HCT116 (cell line): ENCODE measurements around the gene THAP8. TPM values are rescaled to one million over a fixed set of nuclear protein-coding genes. Genes with fewer than 3 reads are reported as not detected.
A peak's percentile ranks its signal among the peaks of the same experiment; 100 is the strongest.

Experiments
- ATAC-seq: fragments of 200-7000 bp; cut with Tn5 transposase; 2 replicates; pipeline ENCODE4 v1.9.1; 2020; ENCODE audit warnings: mild to moderate bottlenecking, moderate library complexity
- BruUV-seq: library from RNA; stranded (reverse); fragments of 400-500 nt; replicated peaks from 2 replicates; lab custom pipeline; 2021; lab: Mats Ljungman, UMichigan
- CTCF ChIA-PET: fragments of 300-600 bp; sonication (Branson Sonifier 250); formaldehyde crosslinking; loops from one replicate; lab custom pipeline; 2021; ENCODE audit warnings: antibody characterized with exemption; lab: Charles Lee
- POLR2A ChIA-PET: fragments of 300-600, 350-600 bp; sonication (Branson Sonifier 250); formaldehyde crosslinking; loops from one replicate; lab custom pipeline; 2021; ENCODE audit warnings: antibody characterized with exemption; lab: Charles Lee
- RAD21 ChIA-PET, 2 experiments: fragments of 300-600 bp; sonication (Branson Sonifier 250); formaldehyde crosslinking; loops; one replicate each; lab custom pipeline; 2023; ENCODE audit warnings: low total read pairs in 2 of 2; ENCODE audit not compliant: uncharacterized antibody in 2 of 2, unreplicated experiment in 2 of 2, low non-redundant PET in 1 of 2; lab: Charles Lee
- DNase-seq: peaks from one replicate; pipeline ENCODE4 v3.0.0-alpha.2; 2010; ENCODE audit warnings: low read depth, low spot score
- H2AFZ ChIP-seq: fragments of 200-600 bp; shearing (Covaris generic), sonication (generic); 2 replicates; pipeline ENCODE4 v1.6.1; 2017; ENCODE audit warnings: low read depth, mixed run types, mixed read lengths, antibody characterized with exemption, low read length; ENCODE audit not compliant: poor library complexity, severe bottlenecking
- H3K27ac ChIP-seq: 2 replicates; pipeline ENCODE4 v1.5.1; 2012; ENCODE audit warnings: low read depth, low read length
- H3K27me3 ChIP-seq: fragments of 200-600 bp; sonication (generic); 2 replicates; pipeline ENCODE4 v1.6.1; 2016; ENCODE audit warnings: mixed run types, low read length, mixed read lengths; ENCODE audit not compliant: insufficient read depth
- H3K36me3 ChIP-seq, 2 experiments: fragments of 200-500 bp in 1 of 2; fragments of 200-600 bp in 1 of 2; sonication (Bioruptor generic) in 1 of 2; sonication (generic) in 1 of 2; 2 replicates each; pipeline versions ENCODE4 v1.5.1 to v1.6.1; 2014 to 2016; ENCODE audit warnings: low read length in 2 of 2, inconsistent platforms in 1 of 2, mixed read lengths in 1 of 2, mixed run types in 1 of 2; ENCODE audit not compliant: insufficient read depth in 2 of 2, control insufficient read depth in 1 of 2
- H3K4me1 ChIP-seq, 2 experiments: fragments of 200-600 bp in 1 of 2; sonication (generic) in 1 of 2; 2 replicates each; pipeline versions ENCODE4 v1.5.1 to v1.6.1; 2012 to 2017; ENCODE audit warnings: low read length in 2 of 2, inconsistent platforms in 1 of 2, mild to moderate bottlenecking in 1 of 2, mixed read lengths in 1 of 2, mixed run types in 1 of 2, moderate library complexity in 1 of 2; ENCODE audit not compliant: insufficient read depth in 2 of 2, control insufficient read depth in 1 of 2
- H3K4me2 ChIP-seq: fragments of 200-600 bp; sonication (generic); 2 replicates; pipeline ENCODE4 v1.6.1; 2017; ENCODE audit warnings: mixed run types, low read length, mixed read lengths
- H3K4me3 ChIP-seq, 2 experiments: fragments of 200-600 bp in 1 of 2; sonication (generic) in 1 of 2; replicated peaks in 1 of 2; 2 replicates each; pipeline ENCODE4 v1.5.1; 2011 to 2016; ENCODE audit warnings: low read length in 2 of 2, control low read depth in 1 of 2, low read depth in 1 of 2, mild to moderate bottlenecking in 1 of 2, mixed read lengths in 1 of 2, mixed run types in 1 of 2
- H3K79me2 ChIP-seq: fragments of 200-600 bp; sonication (generic); 2 replicates; pipeline ENCODE4 v1.6.1; 2017; ENCODE audit warnings: mild to moderate bottlenecking, mixed run types, low read length, moderate library complexity, mixed read lengths; ENCODE audit not compliant: insufficient read depth
- H3K9ac ChIP-seq: fragments of 200-600 bp; sonication (generic); 2 replicates; pipeline ENCODE4 v1.6.1; 2016; ENCODE audit warnings: low read length, mixed read lengths
- H3K9me2 ChIP-seq: fragments of 200-600 bp; sonication (generic), shearing (Covaris generic); 2 replicates; pipeline ENCODE4 v1.6.1; 2017; ENCODE audit warnings: mixed run types, mild to moderate bottlenecking, moderate library complexity; ENCODE audit not compliant: insufficient read depth
- H3K9me3 ChIP-seq, 2 experiments: fragments of 200-500 bp in 1 of 2; fragments of 200-600 bp in 1 of 2; sonication (Bioruptor generic) in 1 of 2; sonication (generic) in 1 of 2; 2 replicates each; pipeline ENCODE4 v1.6.1; 2014 to 2017; ENCODE audit warnings: low read length in 2 of 2, mixed read lengths in 2 of 2, inconsistent platforms in 1 of 2, low read depth in 1 of 2, mild to moderate bottlenecking in 1 of 2, mixed run types in 1 of 2, moderate library complexity in 1 of 2; ENCODE audit not compliant: control insufficient read depth in 1 of 2, insufficient read depth in 1 of 2
- H4K20me1 ChIP-seq: fragments of 200-600 bp; sonication (generic), shearing (Covaris generic); 2 replicates; pipeline ENCODE4 v1.6.1; 2017; ENCODE audit warnings: mixed run types, mild to moderate bottlenecking, moderate library complexity; ENCODE audit not compliant: insufficient read depth
- CBX3 ChIP-seq: IDR thresholded peaks from 2 replicates; pipeline ENCODE4 v1.6.1; 2012; ENCODE audit warnings: low read depth
- EGR1 ChIP-seq: IDR thresholded peaks from 2 replicates; pipeline ENCODE4 v1.6.1; 2012; ENCODE audit warnings: low read depth
- EZH2phosphoT487 ChIP-seq: fragments of 200-600 bp; IDR thresholded peaks from 2 replicates; pipeline ENCODE4 v1.6.1; 2018; ENCODE audit warnings: antibody characterized with exemption, borderline replicate concordance
- JUND ChIP-seq: IDR thresholded peaks from 2 replicates; pipeline ENCODE4 v1.6.1; 2012
- POLR2A ChIP-seq: IDR thresholded peaks from 2 replicates; pipeline ENCODE4 v1.7.0; 2011; ENCODE audit warnings: borderline replicate concordance; ENCODE audit not compliant: insufficient read depth, insufficient read length; ENCODE audit errors: extremely low read depth
- RAD21 ChIP-seq: IDR thresholded peaks from 2 replicates; pipeline ENCODE4 v1.6.1; 2012; ENCODE audit warnings: low read depth, mild to moderate bottlenecking
- SIN3A ChIP-seq: IDR thresholded peaks from 2 replicates; pipeline ENCODE4 v1.6.1; 2012; ENCODE audit warnings: low read depth
- YY1 ChIP-seq: IDR thresholded peaks from 2 replicates; pipeline ENCODE4 v1.6.1; 2011; ENCODE audit warnings: low read length, low read depth, moderate library complexity, mild to moderate bottlenecking; ENCODE audit not compliant: insufficient replicate concordance; ENCODE audit errors: extremely low read depth
- ZFX ChIP-seq: fragments of 450-650 bp; IDR thresholded peaks from 2 replicates; pipeline ENCODE4 v1.6.1; 2017
- intact Hi-C: fragments of 100-400 bp; cut with micrococcal nuclease; formaldehyde crosslinking; loops from 2 replicates; pipeline ENCODE4 v1.10.0; 2022
- total RNA-seq: library from RNA; stranded (reverse); gene quantifications from one replicate; pipeline ENCODE4 v1.2.1, GENCODE V29; 2021; ENCODE audit not compliant: unreplicated experiment
- TF ChIP-seq, protein P1 (sequence below): IDR thresholded peaks from 2 replicates; pipeline ENCODE4 v1.6.1; 2012; ENCODE audit warnings: low read depth
- TF ChIP-seq, protein P2 (sequence below), 3 experiments: fragments of 200-600 bp in 1 of 3; sonication (generic) in 1 of 3; IDR thresholded peaks in 2 of 3; conservative IDR thresholded peaks in 1 of 3; 2 replicates each; pipeline ENCODE4 v1.5.1; 2012 to 2017; ENCODE audit warnings: low read depth in 2 of 3, low read length in 2 of 3, antibody characterized with exemption in 1 of 3, borderline replicate concordance in 1 of 3, control low read depth in 1 of 3, mild to moderate bottlenecking in 1 of 3, mixed read lengths in 1 of 3, mixed run types in 1 of 3, moderate library complexity in 1 of 3; ENCODE audit not compliant: insufficient read depth in 1 of 3
- TF ChIP-seq, protein P3 (sequence below): IDR thresholded peaks from 2 replicates; pipeline ENCODE4 v1.6.1; 2012

Gene THAP8
- total RNA-seq, 1 experiment from 2014 or later, result 1.7 TPM

DNA sequence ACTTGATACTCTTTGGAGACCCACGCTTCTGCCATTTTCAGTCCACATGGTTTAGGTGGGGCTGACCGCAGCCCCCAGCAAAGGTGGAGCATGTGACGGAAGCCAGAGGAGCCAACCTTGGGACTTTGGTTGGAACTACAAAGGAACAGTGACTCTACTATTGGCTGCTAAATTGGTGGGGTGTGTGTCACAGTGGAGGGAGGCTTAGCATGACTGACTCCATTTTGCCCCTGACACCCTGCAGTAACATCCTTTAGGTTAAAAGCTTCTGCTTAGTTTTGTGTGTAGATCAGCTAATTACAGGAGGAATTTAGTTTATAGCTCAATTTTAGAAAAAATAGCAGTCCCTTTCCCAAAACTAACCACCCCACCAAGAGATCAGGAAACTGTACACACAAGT, 52.5 kb downstream of the THAP8 start:
- no peak overlapping the region for H3K9ac ChIP-seq
- intact Hi-C loops, result loop anchor here (10.0 kb wide), 1 partner anchor 113 kb away; the partner anchor contains the start of genes OVOL3, POLR2I and TBCB
- no TSS peak for BruUV-seq
- no peaks in the 10 kb centered on the region for H3K27me3 ChIP-seq
- ChIA-PET CTCF (no interaction called here), POLR2A (no interaction called here), RAD21 (no interaction called here)
- no peak overlapping the region for H3K27ac ChIP-seq
- no peak for ATAC-seq
- H3K36me3 ChIP-seq, result peaks cover 3 to 5% of the 10 kb centered on the region in 2 experiments; a peak in 2 of 4 replicates
- DNase-seq, result no peak
- H4K20me1 ChIP-seq, result no peaks in the 10 kb centered on the region
- no peaks in the 10 kb centered on the region for H3K9me3 ChIP-seq
- no peak overlapping the region for H3K4me3 ChIP-seq
- no peak overlapping the region for H2AFZ ChIP-seq
- TF ChIP-seq SIN3A (no peak), YY1 (no peak), CBX3 (no peak), JUND (no peak)
- peaks cover 30% of the 10 kb centered on the region for H3K79me2 ChIP-seq
- peaks cover 2% of the 10 kb centered on the region in 2 experiments for H3K4me1 ChIP-seq
- H3K4me2 ChIP-seq, result no peak overlapping the region
- no peaks in the 10 kb centered on the region for H3K9me2 ChIP-seq

DNA sequence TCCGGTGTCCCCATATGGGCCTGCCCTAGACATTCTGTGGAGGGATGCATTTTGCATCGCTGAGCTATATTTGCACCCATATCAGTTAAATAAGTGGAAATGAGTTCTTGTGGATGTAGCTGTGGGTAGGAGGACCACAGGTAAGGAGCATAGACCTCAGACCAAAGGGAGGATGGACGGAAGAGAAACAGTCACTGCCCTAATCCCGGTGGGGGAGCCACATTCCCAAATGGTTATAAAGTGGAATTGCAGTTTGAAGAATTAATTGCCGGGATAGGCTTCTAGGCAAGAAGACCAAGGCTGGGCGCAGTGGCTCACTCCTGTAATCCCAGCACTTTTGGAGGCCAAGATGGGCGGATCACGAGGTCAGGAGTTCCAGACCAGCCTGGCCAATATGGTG, 57.3 kb downstream of the THAP8 start:
- H3K9ac ChIP-seq, result peak overlapping the region; percentile 78; the same call in 1 of the 2 replicates
- ChIA-PET CTCF (interaction anchor here (1.3 kb wide), 1 partner anchor 9 kb away, joined by 3 read pairs; no protein-coding TSS in a partner anchor), POLR2A (interaction anchor here (2.1 kb wide), 1 partner anchor 12 kb away, joined by 7 read pairs; the partner anchor contains the start of gene SYNE4), RAD21 (no interaction called here)
- H3K36me3 ChIP-seq, result 0 out of 4 replicates have a peak, but pooled peaks cover 0 to 3% of the 10 kb centered on the region in 2 experiments
- H3K4me1 ChIP-seq, result peaks cover 12 to 20% of the 10 kb centered on the region in 2 experiments
- H3K79me2 ChIP-seq, result peaks cover 41% of the 10 kb centered on the region
- TF ChIP-seq, protein P1, sequence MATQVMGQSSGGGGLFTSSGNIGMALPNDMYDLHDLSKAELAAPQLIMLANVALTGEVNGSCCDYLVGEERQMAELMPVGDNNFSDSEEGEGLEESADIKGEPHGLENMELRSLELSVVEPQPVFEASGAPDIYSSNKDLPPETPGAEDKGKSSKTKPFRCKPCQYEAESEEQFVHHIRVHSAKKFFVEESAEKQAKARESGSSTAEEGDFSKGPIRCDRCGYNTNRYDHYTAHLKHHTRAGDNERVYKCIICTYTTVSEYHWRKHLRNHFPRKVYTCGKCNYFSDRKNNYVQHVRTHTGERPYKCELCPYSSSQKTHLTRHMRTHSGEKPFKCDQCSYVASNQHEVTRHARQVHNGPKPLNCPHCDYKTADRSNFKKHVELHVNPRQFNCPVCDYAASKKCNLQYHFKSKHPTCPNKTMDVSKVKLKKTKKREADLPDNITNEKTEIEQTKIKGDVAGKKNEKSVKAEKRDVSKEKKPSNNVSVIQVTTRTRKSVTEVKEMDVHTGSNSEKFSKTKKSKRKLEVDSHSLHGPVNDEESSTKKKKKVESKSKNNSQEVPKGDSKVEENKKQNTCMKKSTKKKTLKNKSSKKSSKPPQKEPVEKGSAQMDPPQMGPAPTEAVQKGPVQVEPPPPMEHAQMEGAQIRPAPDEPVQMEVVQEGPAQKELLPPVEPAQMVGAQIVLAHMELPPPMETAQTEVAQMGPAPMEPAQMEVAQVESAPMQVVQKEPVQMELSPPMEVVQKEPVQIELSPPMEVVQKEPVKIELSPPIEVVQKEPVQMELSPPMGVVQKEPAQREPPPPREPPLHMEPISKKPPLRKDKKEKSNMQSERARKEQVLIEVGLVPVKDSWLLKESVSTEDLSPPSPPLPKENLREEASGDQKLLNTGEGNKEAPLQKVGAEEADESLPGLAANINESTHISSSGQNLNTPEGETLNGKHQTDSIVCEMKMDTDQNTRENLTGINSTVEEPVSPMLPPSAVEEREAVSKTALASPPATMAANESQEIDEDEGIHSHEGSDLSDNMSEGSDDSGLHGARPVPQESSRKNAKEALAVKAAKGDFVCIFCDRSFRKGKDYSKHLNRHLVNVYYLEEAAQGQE, result no peak
- no peak for TF ChIP-seq CBX3
- no peak for TF ChIP-seq POLR2A
- TF ChIP-seq ZFX, result no peak
- TF ChIP-seq RAD21, result no peak
- TF ChIP-seq, protein P2, sequence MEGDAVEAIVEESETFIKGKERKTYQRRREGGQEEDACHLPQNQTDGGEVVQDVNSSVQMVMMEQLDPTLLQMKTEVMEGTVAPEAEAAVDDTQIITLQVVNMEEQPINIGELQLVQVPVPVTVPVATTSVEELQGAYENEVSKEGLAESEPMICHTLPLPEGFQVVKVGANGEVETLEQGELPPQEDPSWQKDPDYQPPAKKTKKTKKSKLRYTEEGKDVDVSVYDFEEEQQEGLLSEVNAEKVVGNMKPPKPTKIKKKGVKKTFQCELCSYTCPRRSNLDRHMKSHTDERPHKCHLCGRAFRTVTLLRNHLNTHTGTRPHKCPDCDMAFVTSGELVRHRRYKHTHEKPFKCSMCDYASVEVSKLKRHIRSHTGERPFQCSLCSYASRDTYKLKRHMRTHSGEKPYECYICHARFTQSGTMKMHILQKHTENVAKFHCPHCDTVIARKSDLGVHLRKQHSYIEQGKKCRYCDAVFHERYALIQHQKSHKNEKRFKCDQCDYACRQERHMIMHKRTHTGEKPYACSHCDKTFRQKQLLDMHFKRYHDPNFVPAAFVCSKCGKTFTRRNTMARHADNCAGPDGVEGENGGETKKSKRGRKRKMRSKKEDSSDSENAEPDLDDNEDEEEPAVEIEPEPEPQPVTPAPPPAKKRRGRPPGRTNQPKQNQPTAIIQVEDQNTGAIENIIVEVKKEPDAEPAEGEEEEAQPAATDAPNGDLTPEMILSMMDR (IDR thresholded peaks at IDR 0.05 in 2 of 3, conservative IDR thresholded peaks at IDR 0.05 in 1 of 3; ENCODE audit: borderline replicate concordance in 1 of 3, insufficient read depth in 1 of 3, low read depth in 2 of 3, low read length in 2 of 3), result no peak; a peak in 1 of 6 replicates
- TF ChIP-seq YY1, result no peak
- TF ChIP-seq EGR1, result no peak
- TF ChIP-seq, protein P3, sequence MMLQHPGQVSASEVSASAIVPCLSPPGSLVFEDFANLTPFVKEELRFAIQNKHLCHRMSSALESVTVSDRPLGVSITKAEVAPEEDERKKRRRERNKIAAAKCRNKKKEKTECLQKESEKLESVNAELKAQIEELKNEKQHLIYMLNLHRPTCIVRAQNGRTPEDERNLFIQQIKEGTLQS, result no peak
- no peak for TF ChIP-seq SIN3A
- TF ChIP-seq EZH2phosphoT487, result no peak
- ATAC-seq (no peak), DNase-seq (no peak)
- peak overlapping the region; percentile 22; the same call in 1 of the 2 replicates for H3K27ac ChIP-seq
- intact Hi-C loops, result no loop called here
- no peaks in the 10 kb centered on the region for H3K9me2 ChIP-seq
- H3K4me2 ChIP-seq, result peak overlapping the region; percentile 92
- H3K27me3 ChIP-seq, result no peaks in the 10 kb centered on the region
- H4K20me1 ChIP-seq, result no peaks in the 10 kb centered on the region
- H3K4me3 ChIP-seq, result peak overlapping the region in 1 of 2 experiments; percentile 94; a peak in 3 of 4 replicates
- no peaks in the 10 kb centered on the region for H3K9me3 ChIP-seq
- H2AFZ ChIP-seq, result no peak overlapping the region
- no TSS peak for BruUV-seq
